NK-92 treated with Interleukin-12 subunit alpha and Interleukin-12 subunit beta, amount 100 ng/mL, for 24 hours (cell line): ENCODE results near the gene SHBG.
"Not testable (repeated sequence)": the region's sequence is repeated elsewhere in the genome, so short reads cannot be mapped to it uniquely, and the experiment has no call there.

Experiments
- DNase-seq: peaks from one replicate; lab custom pipeline; 2025; lab: John Stamatoyannopoulos, UW

SHBG gene

GRCh38 chr17:7629939-7630571 is at the start of gene SHBG:
Gene SHBG (plus strand): TSS chr17:7630135. CDS start chr17:7630173, 38 bp downstream.
- DNase-seq, result no peak

DNA sequence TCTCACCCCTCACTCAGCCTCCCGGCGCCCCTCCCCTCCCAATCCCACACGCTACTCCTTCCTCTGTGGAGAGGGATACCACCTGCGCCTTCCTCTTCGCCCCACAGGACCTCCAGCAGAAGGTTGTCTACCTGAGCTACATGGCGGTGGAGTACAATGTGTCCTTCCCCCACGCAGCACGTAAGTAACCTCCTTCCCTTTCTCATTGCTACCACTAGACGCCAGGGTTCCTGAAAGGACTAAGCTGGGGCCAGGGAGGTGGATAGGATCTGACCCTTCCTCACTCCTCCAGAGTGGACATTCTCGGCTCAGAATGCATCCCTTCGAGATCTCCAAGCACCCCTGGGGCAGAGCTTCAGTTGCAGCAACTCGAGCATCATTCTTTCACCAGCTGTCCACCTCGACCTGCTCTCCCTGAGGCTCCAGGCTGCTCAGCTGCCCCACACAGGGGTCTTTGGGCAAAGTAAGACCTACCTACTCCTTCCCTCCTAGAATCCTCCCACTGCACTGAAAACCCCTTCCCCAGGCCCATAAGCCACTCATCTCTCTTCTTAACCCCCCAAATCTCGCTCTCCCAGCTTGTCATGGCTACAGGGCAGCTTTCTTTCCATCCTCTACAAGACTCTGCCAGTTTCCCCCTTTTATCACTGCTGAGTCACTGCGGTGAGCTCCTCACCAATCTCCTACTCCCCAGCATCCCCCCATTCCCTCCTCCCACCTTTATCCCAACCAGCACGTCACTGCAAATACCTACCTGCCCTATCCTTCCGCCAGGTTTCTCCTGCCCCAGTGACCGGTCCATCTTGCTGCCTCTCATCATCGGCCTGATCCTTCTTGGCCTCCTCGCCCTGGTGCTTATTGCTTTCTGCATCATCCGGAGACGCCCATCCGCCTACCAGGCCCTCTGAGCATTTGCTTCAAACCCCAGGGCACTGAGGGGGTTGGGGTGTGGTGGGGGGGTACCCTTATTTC is 49.0 kb upstream of the SHBG start:
- DNase-seq, result no peak

DNA sequence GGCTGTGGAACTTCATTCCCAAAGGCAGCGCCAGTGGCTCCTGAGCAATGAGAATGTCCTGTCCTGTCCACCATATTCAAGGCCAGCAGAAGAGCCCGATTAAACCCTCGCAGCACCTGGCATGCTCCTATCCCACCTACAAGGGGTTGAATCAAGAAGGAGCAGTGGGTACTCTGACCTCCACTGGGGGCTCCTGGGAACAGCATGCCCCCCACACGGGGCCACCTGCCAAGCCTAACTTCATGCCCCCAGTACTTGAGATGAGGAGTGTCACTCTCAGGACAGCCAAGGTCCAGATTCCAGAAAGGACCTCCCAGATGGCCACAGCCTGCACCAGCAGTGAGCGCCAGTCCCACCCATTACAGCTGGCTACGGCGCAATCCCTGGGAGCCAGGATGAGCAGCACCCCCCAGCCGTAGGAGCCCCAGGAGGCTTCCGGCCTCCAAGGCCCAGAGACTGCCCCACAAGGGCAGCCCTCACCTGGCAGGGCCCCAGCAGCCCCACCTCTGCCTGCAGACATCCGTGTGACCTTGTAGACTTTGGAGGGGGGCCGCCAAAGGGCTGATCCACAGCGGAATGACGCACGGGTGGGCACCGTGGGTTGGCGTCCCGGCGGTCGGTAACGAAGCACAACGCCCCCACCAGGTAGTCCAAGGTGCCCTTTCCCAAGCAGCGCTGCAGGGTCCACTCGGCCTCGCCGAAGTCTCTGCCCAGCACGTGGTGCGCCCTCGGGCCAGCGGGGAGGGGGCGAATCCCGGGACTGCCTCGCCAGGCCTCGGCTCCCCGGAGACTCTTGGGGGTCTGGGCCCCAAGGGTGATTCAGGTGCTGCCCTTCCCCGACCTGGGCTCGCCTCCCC is 47.3 kb upstream of the SHBG start:
- no peak for DNase-seq

- DNase-seq, result peak; percentile 80
Measured at GRCh38 chr17:7583253-7584109, 46.5 kb upstream of the SHBG start, which contains the start of gene MPDU1. Gene MPDU1 (plus strand): TSS chr17:7583852. CDS start chr17:7583863, 11 bp downstream.

DNA sequence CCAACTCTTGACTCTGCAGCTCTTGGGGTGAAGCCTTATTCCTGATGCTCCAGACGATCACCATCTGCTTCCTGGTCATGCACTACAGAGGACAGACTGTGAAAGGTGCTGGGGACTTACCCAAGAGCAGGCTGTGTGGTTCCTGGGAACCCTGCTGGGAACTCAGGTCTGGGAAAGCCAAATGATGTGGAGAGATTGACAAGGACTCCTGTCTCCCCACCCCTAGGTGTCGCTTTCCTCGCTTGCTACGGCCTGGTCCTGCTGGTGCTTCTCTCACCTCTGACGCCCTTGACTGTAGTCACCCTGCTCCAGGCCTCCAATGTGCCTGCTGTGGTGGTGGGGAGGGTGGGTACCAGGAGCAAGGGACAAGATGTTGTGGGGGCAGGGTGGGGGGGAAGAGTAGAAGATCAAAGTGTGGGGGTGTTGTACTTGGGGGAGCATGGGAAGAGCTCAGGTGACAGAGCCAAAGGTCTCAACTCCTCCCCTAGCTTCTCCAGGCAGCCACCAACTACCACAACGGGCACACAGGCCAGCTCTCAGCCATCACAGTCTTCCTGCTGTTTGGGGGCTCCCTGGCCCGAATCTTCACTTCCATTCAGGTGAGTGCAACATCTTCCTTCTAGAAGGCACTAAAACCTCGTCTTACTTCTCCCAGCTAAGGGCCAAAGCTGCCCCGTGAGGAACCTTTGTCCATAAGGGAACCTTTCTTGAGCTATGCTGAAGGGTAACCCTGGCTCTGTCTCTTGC is 43.1 kb upstream of the SHBG start:
- no peak for DNase-seq

GRCh38 chr17:7587420-7588151 is 42.3 kb upstream of the SHBG start:
- DNase-seq, result no peak

DNA sequence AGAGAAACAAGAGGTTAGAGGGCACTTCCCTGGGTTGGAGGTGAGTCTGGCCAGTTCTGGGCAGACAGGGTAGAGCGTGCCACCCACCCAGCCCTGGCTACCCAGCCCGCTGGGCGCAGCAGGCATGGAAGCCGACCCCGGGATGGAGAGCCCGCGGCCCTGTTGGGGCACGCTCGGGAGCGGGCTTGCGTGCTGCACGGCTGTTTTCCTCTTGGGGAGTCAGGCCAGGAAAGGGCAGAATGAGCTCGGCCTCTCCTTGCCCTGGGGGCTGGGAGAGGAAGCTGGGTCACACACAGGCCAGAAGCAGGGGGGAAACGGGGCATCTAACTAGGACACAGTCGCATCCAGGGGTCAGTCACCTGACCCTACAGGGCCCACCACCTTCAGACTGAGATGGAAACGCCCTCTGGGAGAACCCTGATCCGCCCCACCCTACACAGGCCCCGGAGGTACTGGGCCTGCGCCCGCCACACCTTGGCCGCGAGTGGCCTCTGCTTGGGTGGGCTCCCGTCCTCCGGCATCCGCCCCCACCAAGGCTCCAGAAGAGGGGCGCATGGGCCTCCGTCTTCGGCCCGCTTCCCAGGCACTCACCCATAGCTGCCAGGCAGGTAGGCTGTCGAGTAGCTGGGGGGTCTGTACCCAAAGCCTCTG is 41.3 kb upstream of the SHBG start:
- DNase-seq, result no peak

GRCh38 chr17:7589204-7589868 is 40.6 kb upstream of the SHBG start:
- DNase-seq, result no peak

- no peak for DNase-seq
Measured at GRCh38 chr17:7589891-7590691, 39.8 kb upstream of the SHBG start, which contains the start of gene SOX15. Gene SOX15 (minus strand): TSS chr17:7590094. CDS start chr17:7589676, 418 bp downstream.

GRCh38 chr17:7590743-7591142 is 39.2 kb upstream of the SHBG start:
- no peak for DNase-seq

DNA sequence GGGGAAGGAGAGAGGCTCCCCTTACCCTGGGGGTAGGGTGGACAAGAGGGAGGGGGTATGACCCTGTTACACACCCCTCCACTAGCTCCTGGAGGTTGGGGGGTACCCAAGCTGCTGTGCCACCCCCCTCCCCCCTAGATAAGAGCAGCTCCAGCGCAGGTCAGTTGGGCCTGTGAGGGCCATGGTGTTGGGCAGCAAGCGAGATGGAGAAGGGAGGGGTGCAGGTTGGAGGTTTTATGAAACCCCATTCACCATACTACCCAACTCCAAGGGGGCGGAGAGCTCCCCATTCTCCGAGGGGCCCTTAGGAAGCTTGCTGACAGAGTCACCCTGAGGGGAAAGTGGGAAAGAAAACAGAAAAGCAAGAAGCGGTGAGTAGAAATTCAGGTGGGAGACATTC is 38.3 kb upstream of the SHBG start:
- DNase-seq, result no peak

DNA sequence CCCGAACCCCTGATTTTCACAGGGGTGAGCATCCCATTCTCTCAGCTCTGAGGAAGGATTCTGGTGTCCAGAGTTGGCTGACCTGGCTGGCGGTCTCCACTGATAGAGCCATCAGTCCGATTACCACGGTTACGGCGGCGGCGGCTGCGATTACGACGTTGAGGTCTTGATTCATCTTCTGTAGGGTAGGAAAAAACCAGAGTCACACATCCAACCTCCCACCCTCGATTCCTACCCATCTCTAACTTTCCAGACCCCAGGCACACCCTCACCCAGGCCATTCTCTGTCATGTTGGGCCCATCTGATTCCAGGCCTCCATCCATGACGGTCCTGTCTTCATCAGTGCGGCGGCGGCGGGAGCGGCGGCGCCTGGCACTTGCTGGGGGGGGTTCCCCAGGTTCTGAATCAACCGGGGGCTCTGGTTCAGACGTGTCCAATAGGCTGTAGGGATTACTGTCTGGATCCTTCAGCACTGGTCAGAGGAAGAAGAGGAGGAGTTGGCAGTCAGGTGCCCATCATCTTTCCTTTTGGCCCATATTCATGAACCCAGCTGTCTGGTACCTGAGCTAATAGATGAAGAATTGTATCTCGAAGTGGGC is 37.4 kb upstream of the SHBG start:
- DNase-seq, result no peak

GRCh38 chr17:7593296-7593695 is 36.6 kb upstream of the SHBG start:
- DNase-seq, result no peak

DNA sequence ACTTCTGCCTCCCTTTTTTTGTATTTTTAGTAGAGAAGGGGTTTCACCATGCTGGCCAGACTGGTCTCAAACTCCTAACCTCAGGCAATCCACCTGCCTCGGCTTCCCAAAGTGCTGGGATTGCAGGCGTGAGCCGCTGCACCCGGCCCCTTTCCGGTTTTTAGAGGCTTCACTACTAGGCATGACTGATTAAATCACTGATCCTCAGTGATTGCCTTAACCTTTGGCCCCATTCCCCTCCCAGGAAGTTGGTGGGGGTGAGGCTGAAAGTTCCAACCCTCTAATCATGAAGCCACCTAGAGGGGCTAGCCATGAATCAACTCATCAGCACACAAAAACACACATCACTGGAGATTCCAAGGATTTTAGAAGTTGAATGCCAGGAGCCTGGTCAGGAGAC is 32.4 kb upstream of the SHBG start:
- DNase-seq, result not testable (repeated sequence)

GRCh38 chr17:7606280-7606679 is 23.7 kb upstream of the SHBG start:
- DNase-seq, result no peak

GRCh38 chr17:7610641-7611040 is 19.3 kb upstream of the SHBG start:
- DNase-seq, result no peak

DNA sequence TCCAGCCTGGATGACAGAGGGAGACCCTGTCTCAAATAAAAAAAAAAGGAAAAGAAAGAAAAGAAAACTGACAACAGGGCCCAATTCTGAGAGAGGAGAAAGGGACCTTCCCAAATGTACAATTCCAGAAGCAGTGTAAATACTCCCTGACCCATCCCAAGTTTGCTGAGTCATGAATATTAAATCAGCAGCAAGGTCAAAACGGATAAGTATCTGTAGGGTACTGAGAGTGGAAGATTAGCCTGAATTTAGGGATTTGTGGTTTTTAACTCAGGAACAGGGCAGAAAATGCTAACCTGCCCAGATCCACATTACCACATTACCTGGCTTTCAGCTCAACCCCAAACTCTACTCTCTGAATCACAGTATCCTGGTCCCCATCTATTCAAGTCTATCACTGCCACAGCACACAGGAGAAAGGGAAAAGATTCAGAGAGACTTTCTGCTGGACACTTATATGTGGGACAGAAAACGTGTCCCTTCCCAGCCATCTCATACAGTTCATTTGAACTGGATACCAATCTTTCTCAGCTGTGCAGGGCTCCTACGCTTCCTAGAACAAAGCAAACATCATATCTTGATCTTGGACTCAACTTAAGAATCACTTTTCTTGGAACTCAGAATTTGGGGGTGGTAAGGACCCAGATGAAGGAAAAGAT is 18.2 kb upstream of the SHBG start:
- DNase-seq, result no peak
